ENCODE measurements around the gene LRPPRC.
A peak's percentile ranks its signal among the peaks of the same experiment; 100 is the strongest.

The LRPPRC gene

DNA sequence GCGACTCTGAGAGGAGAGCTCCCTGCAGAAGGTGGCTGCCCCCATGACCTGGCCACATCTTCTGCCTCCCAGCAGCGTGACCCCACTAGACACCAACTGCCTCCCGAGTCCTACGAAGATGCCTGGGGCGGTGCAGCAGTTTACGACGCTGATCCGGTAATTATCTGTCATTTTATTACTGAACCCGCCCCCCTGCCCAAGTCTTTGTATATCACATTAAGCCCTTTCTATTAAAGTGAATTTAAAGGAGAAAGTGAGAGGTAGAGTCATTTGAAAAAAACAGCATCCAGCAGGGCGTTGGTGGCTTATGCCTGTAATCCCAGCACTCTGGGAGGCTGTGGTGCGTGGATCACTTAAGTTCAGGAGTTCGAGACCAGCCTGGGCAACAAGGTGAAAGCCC lies 123.6 kb downstream of the LRPPRC start:
- no peak overlapping the region for H3K4ac ChIP-seq (ENCODE audit: low read depth in 1 of 2, low read length in 2 of 2)
- H2BK15ac ChIP-seq (ENCODE audit: low read depth, poor library complexity, severe bottlenecking): no peak overlapping the region
- H2BK12ac ChIP-seq (ENCODE audit: low read length in 2 of 2): no peak overlapping the region
- H3K18ac ChIP-seq (ENCODE audit: low read depth in 1 of 2, low read length in 2 of 2): no peak overlapping the region
- H3K9ac ChIP-seq (ENCODE audit: low read length): no peak overlapping the region
- H3K27me3 ChIP-seq (ENCODE audit: control insufficient read depth in 1 of 2, insufficient read depth in 1 of 2, low read length in 2 of 2): peaks cover 58 to 80% of the 10 kb centered on the region in 2 experiments
- DNase-seq: no peak
- H2BK120ac ChIP-seq (ENCODE audit: low read depth, low read length): no peak overlapping the region
- H3K27ac ChIP-seq (ENCODE audit: low read length, poor library complexity, severe bottlenecking): no peak overlapping the region
- H3K9me3 ChIP-seq (ENCODE audit: control insufficient read depth, low read length): no peaks in the 10 kb centered on the region
- no peak overlapping the region for H3K4me3 ChIP-seq (ENCODE audit: insufficient read depth in 1 of 2, low read depth in 1 of 2, low read length in 2 of 2)
- H2AK5ac ChIP-seq (ENCODE audit: low read length, severe bottlenecking): no peak overlapping the region
- H3K14ac ChIP-seq (ENCODE audit: low read length in 2 of 2): no peak overlapping the region
- no peak overlapping the region for H2AFZ ChIP-seq (ENCODE audit: low read depth, low read length)
- H3K23ac ChIP-seq (ENCODE audit: low read length in 2 of 2): no peak overlapping the region
- no peaks in the 10 kb centered on the region for H3K36me3 ChIP-seq (ENCODE audit: control insufficient read depth in 1 of 2, insufficient read depth in 2 of 2, low read depth in 1 of 2, low read length in 2 of 2)
- no peak overlapping the region for H3K4me2 ChIP-seq (ENCODE audit: low read length, poor library complexity, severe bottlenecking)
- H3K4me1 ChIP-seq (ENCODE audit: control insufficient read depth, insufficient read depth, low read depth, low read length): no peaks in the 10 kb centered on the region
- no peak overlapping the region for H4K91ac ChIP-seq (ENCODE audit: low read length)
- 81% methylated on average over 8 of the region's 12 CpGs for WGBS
- no peak overlapping the region for H4K8ac ChIP-seq (ENCODE audit: low read length)
- H3K79me1 ChIP-seq (replicated peaks; ENCODE audit: low read length, poor library complexity, severe bottlenecking): no peaks in the 10 kb centered on the region
- no peak overlapping the region for H2BK5ac ChIP-seq (ENCODE audit: low read depth, low read length, poor library complexity, severe bottlenecking)

DNA sequence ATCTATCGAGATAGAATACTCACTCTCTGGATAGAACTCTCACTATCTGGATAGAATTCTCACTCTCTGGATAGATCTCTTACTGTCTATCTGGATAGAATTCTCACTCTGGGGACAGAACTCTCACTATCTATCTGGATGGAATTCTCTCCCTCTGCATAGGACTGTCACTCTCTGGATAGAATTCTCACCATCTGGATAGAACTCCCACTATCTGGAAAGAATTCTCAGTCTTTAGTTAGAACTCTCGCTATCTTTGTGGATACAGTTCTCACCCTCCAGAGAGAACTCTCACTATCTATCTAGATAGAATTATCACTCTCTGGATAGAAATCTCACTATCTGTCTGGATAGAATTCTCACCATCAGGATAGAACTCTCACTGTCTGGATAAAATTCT lies 140.5 kb downstream of the LRPPRC start:
- Histone ChIP-seq H3K27ac (ENCODE audit: low read length, poor library complexity, severe bottlenecking) (no peak overlapping the region), H3K27me3 (ENCODE audit: control insufficient read depth in 1 of 2, insufficient read depth in 1 of 2, low read length in 2 of 2) (peaks cover 55 to 87% of the 10 kb centered on the region in 2 experiments), H3K4me2 (ENCODE audit: low read length, poor library complexity, severe bottlenecking) (no peak overlapping the region), H2BK5ac (ENCODE audit: low read depth, low read length, poor library complexity, severe bottlenecking) (no peak overlapping the region), H3K9ac (ENCODE audit: low read length) (no peak overlapping the region), H2BK120ac (ENCODE audit: low read depth, low read length) (no peak overlapping the region), H3K9me3 (ENCODE audit: control insufficient read depth, low read length) (peaks cover 18% of the 10 kb centered on the region), H3K79me1 (replicated peaks; ENCODE audit: low read length, poor library complexity, severe bottlenecking) (no peaks in the 10 kb centered on the region), H3K36me3 (ENCODE audit: control insufficient read depth in 1 of 2, insufficient read depth in 2 of 2, low read depth in 1 of 2, low read length in 2 of 2) (no peaks in the 10 kb centered on the region), H2BK12ac (ENCODE audit: low read length in 2 of 2) (no peak overlapping the region), H4K91ac (ENCODE audit: low read length) (no peak overlapping the region), H3K4me3 (ENCODE audit: insufficient read depth in 1 of 2, low read depth in 1 of 2, low read length in 2 of 2) (no peak overlapping the region), H3K18ac (ENCODE audit: low read depth in 1 of 2, low read length in 2 of 2) (no peak overlapping the region), H2AK5ac (ENCODE audit: low read length, severe bottlenecking) (no peak overlapping the region), H3K4me1 (ENCODE audit: control insufficient read depth, insufficient read depth, low read depth, low read length) (no peaks in the 10 kb centered on the region), H4K8ac (ENCODE audit: low read length) (no peak overlapping the region), H3K14ac (ENCODE audit: low read length in 2 of 2) (no peak overlapping the region), H3K23ac (ENCODE audit: low read length in 2 of 2) (no peak overlapping the region), H3K4ac (ENCODE audit: low read depth in 1 of 2, low read length in 2 of 2) (no peak overlapping the region), H2AFZ (ENCODE audit: low read depth, low read length) (no peak overlapping the region), H2BK15ac (ENCODE audit: low read depth, poor library complexity, severe bottlenecking) (no peak overlapping the region)
- WGBS: 69% methylated on average over 2 of the region's 2 CpGs
- DNase-seq: no peak

DNA sequence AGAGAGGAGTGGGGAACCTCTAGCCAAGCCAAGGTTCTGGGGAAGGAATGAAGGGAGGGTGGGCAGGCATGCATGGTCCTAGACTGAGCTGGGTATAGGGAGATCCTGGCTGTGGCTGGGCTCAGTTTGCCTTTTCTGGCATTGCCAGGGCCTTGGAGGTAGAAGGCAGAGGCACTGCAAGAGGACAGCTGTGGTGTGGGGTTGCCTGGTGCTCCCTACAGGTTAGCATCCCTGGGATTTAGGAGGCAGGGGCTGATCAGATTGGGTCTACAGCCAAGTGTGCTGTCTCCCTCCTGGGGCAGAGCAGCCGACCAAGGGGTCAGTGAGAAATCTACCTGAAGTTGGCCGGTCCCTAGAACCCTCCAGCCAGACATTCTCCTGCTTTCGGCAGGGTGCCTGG lies 141.1 kb downstream of the LRPPRC start:
- Histone ChIP-seq H3K18ac (ENCODE audit: low read depth in 1 of 2, low read length in 2 of 2) (no peak overlapping the region), H2BK120ac (ENCODE audit: low read depth, low read length) (no peak overlapping the region), H2BK5ac (ENCODE audit: low read depth, low read length, poor library complexity, severe bottlenecking) (no peak overlapping the region), H3K36me3 (ENCODE audit: control insufficient read depth in 1 of 2, insufficient read depth in 2 of 2, low read depth in 1 of 2, low read length in 2 of 2) (no peaks in the 10 kb centered on the region), H3K4me3 (ENCODE audit: insufficient read depth in 1 of 2, low read depth in 1 of 2, low read length in 2 of 2) (no peak overlapping the region), H3K27ac (ENCODE audit: low read length, poor library complexity, severe bottlenecking) (no peak overlapping the region), H3K79me1 (replicated peaks; ENCODE audit: low read length, poor library complexity, severe bottlenecking) (no peaks in the 10 kb centered on the region), H3K27me3 (ENCODE audit: control insufficient read depth in 1 of 2, insufficient read depth in 1 of 2, low read length in 2 of 2) (peaks cover 54 to 85% of the 10 kb centered on the region in 2 experiments), H2BK12ac (ENCODE audit: low read length in 2 of 2) (no peak overlapping the region), H3K4ac (ENCODE audit: low read depth in 1 of 2, low read length in 2 of 2) (no peak overlapping the region), H3K23ac (ENCODE audit: low read length in 2 of 2) (no peak overlapping the region), H4K8ac (ENCODE audit: low read length) (no peak overlapping the region), H3K14ac (ENCODE audit: low read length in 2 of 2) (no peak overlapping the region), H3K9ac (ENCODE audit: low read length) (no peak overlapping the region), H2AK5ac (ENCODE audit: low read length, severe bottlenecking) (no peak overlapping the region), H4K91ac (ENCODE audit: low read length) (peak overlapping the region; percentile 39), H2BK15ac (ENCODE audit: low read depth, poor library complexity, severe bottlenecking) (no peak overlapping the region), H3K4me1 (ENCODE audit: control insufficient read depth, insufficient read depth, low read depth, low read length) (no peaks in the 10 kb centered on the region), H3K4me2 (ENCODE audit: low read length, poor library complexity, severe bottlenecking) (no peak overlapping the region), H2AFZ (ENCODE audit: low read depth, low read length) (no peak overlapping the region), H3K9me3 (ENCODE audit: control insufficient read depth, low read length) (peaks cover 17% of the 10 kb centered on the region)
- DNase-seq: no peak
- WGBS: 87% methylated on average over 3 of the region's 3 CpGs

DNA sequence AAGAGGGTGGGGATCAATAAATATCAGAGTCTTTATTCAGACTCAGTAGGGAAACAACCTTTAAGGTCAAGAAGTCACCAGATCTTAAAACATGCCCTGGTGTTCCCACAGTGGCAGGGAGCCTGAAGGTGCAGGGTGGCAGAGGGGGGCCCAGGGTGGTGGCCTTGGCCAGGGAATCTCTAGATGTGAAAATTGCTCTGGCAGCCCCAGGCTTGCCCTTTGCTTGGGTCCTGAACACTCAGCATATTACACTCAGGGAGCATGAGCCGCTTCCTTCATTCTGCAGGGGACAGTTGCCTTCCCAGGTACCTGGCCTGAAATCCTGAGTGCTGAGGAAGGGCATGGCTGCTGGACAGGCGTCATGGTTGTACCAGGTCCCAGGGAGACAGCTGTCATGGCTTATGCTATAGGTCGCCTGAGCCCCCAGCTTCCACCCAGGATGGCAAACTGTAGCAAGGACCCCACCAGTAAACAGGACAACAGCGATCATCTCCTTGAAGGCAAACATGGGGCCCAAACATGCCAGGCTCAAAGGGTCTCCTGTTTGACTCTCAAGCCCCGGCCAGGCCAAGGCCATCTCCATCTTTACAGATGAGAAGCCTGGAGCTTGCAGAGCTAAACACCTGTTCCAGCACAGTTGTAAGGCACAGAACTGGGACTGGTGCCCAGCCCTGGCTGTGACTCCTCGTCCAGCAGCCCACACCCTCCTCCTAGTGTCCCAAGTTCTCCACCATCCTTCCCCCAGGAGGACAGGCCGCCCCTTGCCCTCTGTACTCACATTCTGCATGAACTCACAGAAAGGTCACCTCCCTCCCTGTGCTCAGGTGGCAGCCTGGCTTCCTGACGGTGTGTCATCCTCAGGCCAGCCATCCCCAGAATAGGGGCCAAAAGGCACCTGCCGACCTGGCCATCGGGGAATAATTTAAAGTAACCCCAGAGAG lies 142.4 kb downstream of the LRPPRC start:
- H4K8ac ChIP-seq (ENCODE audit: low read length): no peak overlapping the region
- H3K4me1 ChIP-seq (ENCODE audit: control insufficient read depth, insufficient read depth, low read depth, low read length): no peaks in the 10 kb centered on the region
- H3K27ac ChIP-seq (ENCODE audit: low read length, poor library complexity, severe bottlenecking): no peak overlapping the region
- DNase-seq: no peak
- no peak overlapping the region for H2AK5ac ChIP-seq (ENCODE audit: low read length, severe bottlenecking)
- peaks cover 46 to 79% of the 10 kb centered on the region in 2 experiments for H3K27me3 ChIP-seq (ENCODE audit: control insufficient read depth in 1 of 2, insufficient read depth in 1 of 2, low read length in 2 of 2)
- H3K4me2 ChIP-seq (ENCODE audit: low read length, poor library complexity, severe bottlenecking): no peak overlapping the region
- H3K4ac ChIP-seq (ENCODE audit: low read depth in 1 of 2, low read length in 2 of 2): no peak overlapping the region
- WGBS: 84% methylated on average over 9 of the region's 10 CpGs
- H3K4me3 ChIP-seq (ENCODE audit: insufficient read depth in 1 of 2, low read depth in 1 of 2, low read length in 2 of 2): no peak overlapping the region
- H3K23ac ChIP-seq (ENCODE audit: low read length in 2 of 2): no peak overlapping the region
- H3K18ac ChIP-seq (ENCODE audit: low read depth in 1 of 2, low read length in 2 of 2): no peak overlapping the region
- H4K91ac ChIP-seq (ENCODE audit: low read length): no peak overlapping the region
- no peak overlapping the region for H2BK5ac ChIP-seq (ENCODE audit: low read depth, low read length, poor library complexity, severe bottlenecking)
- no peak overlapping the region for H3K14ac ChIP-seq (ENCODE audit: low read length in 2 of 2)
- no peak overlapping the region for H2AFZ ChIP-seq (ENCODE audit: low read depth, low read length)
- H3K79me1 ChIP-seq (replicated peaks; ENCODE audit: low read length, poor library complexity, severe bottlenecking): no peaks in the 10 kb centered on the region
- no peaks in the 10 kb centered on the region for H3K36me3 ChIP-seq (ENCODE audit: control insufficient read depth in 1 of 2, insufficient read depth in 2 of 2, low read depth in 1 of 2, low read length in 2 of 2)
- H2BK15ac ChIP-seq (ENCODE audit: low read depth, poor library complexity, severe bottlenecking): no peak overlapping the region
- no peak overlapping the region for H2BK12ac ChIP-seq (ENCODE audit: low read length in 2 of 2)
- no peak overlapping the region for H2BK120ac ChIP-seq (ENCODE audit: low read depth, low read length)
- peaks cover 11% of the 10 kb centered on the region for H3K9me3 ChIP-seq (ENCODE audit: control insufficient read depth, low read length)
- no peak overlapping the region for H3K9ac ChIP-seq (ENCODE audit: low read length)
